Stimulated activated naive CD8-positive, alpha-beta T cell treated with anti-CD3 and anti-CD28 coated beads, Interleukin-15, amount 100 ng/mL, for 72 hours (primary cell): ENCODE results near the gene PPM1F.

Source experiments
- ATAC-seq: fragments of 150-1000 bp; cut with Tn5 transposase; 2 replicates; pipeline ENCODE4 v1.10.0; 2021; ENCODE audit warnings: mild to moderate bottlenecking, moderate library complexity
- DNase-seq, 2 donors: peaks; one replicate each; pipeline ENCODE4 v3.0.0; 2021 to 2022
- H3K27ac Mint-ChIP-seq, 2 donors: one replicate each; pipeline ENCODE4 v1.8.0; 2022; ENCODE audit warnings: mild to moderate bottlenecking in 2 of 2, mixed read lengths in 2 of 2, moderate library complexity in 2 of 2
- H3K27me3 Mint-ChIP-seq: one replicate; pipeline ENCODE4 v1.8.0; 2022; ENCODE audit warnings: mixed read lengths
- H3K4me1 Mint-ChIP-seq: one replicate; pipeline ENCODE4 v1.8.0; 2022; ENCODE audit warnings: mild to moderate bottlenecking, mixed read lengths
- H3K4me3 Mint-ChIP-seq, 2 donors: one replicate each; pipeline ENCODE4 v1.8.0; 2022; ENCODE audit warnings: mild to moderate bottlenecking in 2 of 2, mixed read lengths in 2 of 2, moderate library complexity in 1 of 2
- H3K9me3 Mint-ChIP-seq, 2 donors: one replicate each; pipeline ENCODE4 v1.8.0; 2022; ENCODE audit warnings: mixed read lengths in 2 of 2

Gene PPM1F

GRCh38 chr22:21982338-21982965 is 29.8 kb upstream of the PPM1F start, which contains the start of gene TOP3B:
TSS of gene TOP3B (minus strand) at chr22:21982787. CDS start at chr22:21975709, 7,078 bp downstream.
- Mint-ChIP-seq H3K4me3 (peak within 1 kb of the TSS; percentile 88 to 94), H3K4me1 (peaks cover 48% of the 10 kb centered on the region), H3K27ac (peak within 1 kb of the TSS; percentile 94 to 97), H3K9me3 (no peaks in the 10 kb centered on the region), H3K27me3 (no peaks in the 10 kb centered on the region)
- DNase-seq: peak; percentile 80 to 87
- peak; percentile 98 for ATAC-seq

GRCh38 chr22:21981874-21982273 is 29.2 kb upstream of the PPM1F start:
- H3K27me3 Mint-ChIP-seq: no peaks in the 10 kb centered on the region
- H3K9me3 Mint-ChIP-seq: no peaks in the 10 kb centered on the region
- ATAC-seq: no peak
- no peak for DNase-seq
- peaks cover 49% of the 10 kb centered on the region for H3K4me1 Mint-ChIP-seq
- peak overlapping the region; percentile 88 to 94 for H3K4me3 Mint-ChIP-seq
- peak overlapping the region; percentile 94 to 97 for H3K27ac Mint-ChIP-seq

- no peak overlapping the region for H3K4me3 Mint-ChIP-seq
- H3K9me3 Mint-ChIP-seq: no peaks in the 10 kb centered on the region
- H3K4me1 Mint-ChIP-seq: peaks cover 49% of the 10 kb centered on the region
- H3K27ac Mint-ChIP-seq: peak overlapping the region in 1 of 2 donors; percentile 27
- no peaks in the 10 kb centered on the region for H3K27me3 Mint-ChIP-seq
- DNase-seq (no peak), ATAC-seq (no peak)
These were observed 27.9 kb upstream of the PPM1F start for GRCh38 chr22:21980547-21980946.

GRCh38 chr22:21978564-21979386 is 26.1 kb upstream of the PPM1F start:
- H3K27ac Mint-ChIP-seq: peak overlapping the region; percentile 73 to 84
- peaks cover 49% of the 10 kb centered on the region for H3K4me1 Mint-ChIP-seq
- DNase-seq (no peak), ATAC-seq (no peak)
- H3K4me3 Mint-ChIP-seq: no peak overlapping the region
- no peaks in the 10 kb centered on the region for H3K27me3 Mint-ChIP-seq
- no peaks in the 10 kb centered on the region for H3K9me3 Mint-ChIP-seq

- Mint-ChIP-seq H3K4me3 (no peak overlapping the region), H3K4me1 (peaks cover 49% of the 10 kb centered on the region), H3K27me3 (no peaks in the 10 kb centered on the region), H3K9me3 (no peaks in the 10 kb centered on the region), H3K27ac (peak overlapping the region; percentile 53 to 65)
- DNase-seq (no peak), ATAC-seq (no peak)
These were observed 25.2 kb upstream of the PPM1F start for GRCh38 chr22:21977814-21978213.

- H3K4me1 Mint-ChIP-seq: peaks cover 34% of the 10 kb centered on the region
- H3K9me3 Mint-ChIP-seq: no peaks in the 10 kb centered on the region
- no peak for DNase-seq
- ATAC-seq: no peak
- H3K27me3 Mint-ChIP-seq: no peaks in the 10 kb centered on the region
- H3K27ac Mint-ChIP-seq: peak overlapping the region in 1 of 2 donors; percentile 14
- H3K4me3 Mint-ChIP-seq: no peak overlapping the region
These were observed 23.3 kb upstream of the PPM1F start for GRCh38 chr22:21975854-21976345.

- no peak overlapping the region for H3K27ac Mint-ChIP-seq
- H3K4me3 Mint-ChIP-seq: no peak overlapping the region
- no peaks in the 10 kb centered on the region for H3K9me3 Mint-ChIP-seq
- DNase-seq: no peak
- H3K27me3 Mint-ChIP-seq: no peaks in the 10 kb centered on the region
- no peak for ATAC-seq
- peaks cover 28% of the 10 kb centered on the region for H3K4me1 Mint-ChIP-seq
These were observed 22.6 kb upstream of the PPM1F start for GRCh38 chr22:21975273-21975672.

GRCh38 chr22:21974058-21974649 is 21.5 kb upstream of the PPM1F start:
- H3K27ac Mint-ChIP-seq: peak overlapping the region in 1 of 2 donors; percentile 43
- no peaks in the 10 kb centered on the region for H3K27me3 Mint-ChIP-seq
- H3K4me1 Mint-ChIP-seq: peaks cover 18% of the 10 kb centered on the region
- ATAC-seq (no peak), DNase-seq (no peak)
- H3K9me3 Mint-ChIP-seq: no peaks in the 10 kb centered on the region
- H3K4me3 Mint-ChIP-seq: no peak overlapping the region

GRCh38 chr22:21972806-21973205 is 20.2 kb upstream of the PPM1F start:
- DNase-seq (no peak), ATAC-seq (no peak)
- Mint-ChIP-seq H3K4me3 (no peak overlapping the region), H3K9me3 (no peaks in the 10 kb centered on the region), H3K4me1 (peaks cover 5% of the 10 kb centered on the region), H3K27ac (no peak overlapping the region), H3K27me3 (no peaks in the 10 kb centered on the region)

- ATAC-seq (peak; percentile 74), DNase-seq (peak; percentile 40 to 50)
- Mint-ChIP-seq H3K27ac (no peak overlapping the region), H3K4me1 (no peaks in the 10 kb centered on the region), H3K27me3 (no peaks in the 10 kb centered on the region), H3K9me3 (no peaks in the 10 kb centered on the region), H3K4me3 (no peak overlapping the region)
These were observed 19.7 kb upstream of the PPM1F start for GRCh38 chr22:21972293-21972779.

GRCh38 chr22:21971858-21972275 is 19.2 kb upstream of the PPM1F start:
- H3K9me3 Mint-ChIP-seq: no peaks in the 10 kb centered on the region
- ATAC-seq: no peak
- no peaks in the 10 kb centered on the region for H3K27me3 Mint-ChIP-seq
- no peak overlapping the region for H3K27ac Mint-ChIP-seq
- H3K4me3 Mint-ChIP-seq: no peak overlapping the region
- no peaks in the 10 kb centered on the region for H3K4me1 Mint-ChIP-seq
- DNase-seq: no peak

- ATAC-seq (no peak), DNase-seq (no peak)
- H3K4me3 Mint-ChIP-seq: no peak overlapping the region
- no peaks in the 10 kb centered on the region for H3K4me1 Mint-ChIP-seq
- no peak overlapping the region for H3K27ac Mint-ChIP-seq
- no peaks in the 10 kb centered on the region for H3K9me3 Mint-ChIP-seq
- H3K27me3 Mint-ChIP-seq: no peaks in the 10 kb centered on the region
These were observed 18.4 kb upstream of the PPM1F start for GRCh38 chr22:21970800-21971617.

- no peaks in the 10 kb centered on the region for H3K4me1 Mint-ChIP-seq
- H3K27ac Mint-ChIP-seq: no peak overlapping the region
- H3K27me3 Mint-ChIP-seq: no peaks in the 10 kb centered on the region
- DNase-seq: no peak
- H3K9me3 Mint-ChIP-seq: no peaks in the 10 kb centered on the region
- H3K4me3 Mint-ChIP-seq: no peak overlapping the region
- no peak for ATAC-seq
These were observed 17.6 kb upstream of the PPM1F start for GRCh38 chr22:21970037-21970799.

- ATAC-seq (no peak), DNase-seq (no peak)
- H3K27me3 Mint-ChIP-seq: no peaks in the 10 kb centered on the region
- no peak overlapping the region for H3K4me3 Mint-ChIP-seq
- no peaks in the 10 kb centered on the region for H3K9me3 Mint-ChIP-seq
- peak overlapping the region in 1 of 2 donors; percentile 35 for H3K27ac Mint-ChIP-seq
- H3K4me1 Mint-ChIP-seq: no peaks in the 10 kb centered on the region
These were observed 15.9 kb upstream of the PPM1F start for GRCh38 chr22:21968452-21969129.
